ENCODE results near the gene PLEKHH2.

Gene PLEKHH2

GRCh38 chr2:43616967-43617680, 19.9 kb upstream of the PLEKHH2 start:
- Histone ChIP-seq H3K27me3 (ENCODE audit: insufficient read depth, poor library complexity, severe bottlenecking) (no peaks in the 10 kb centered on the region), H3K4me1 (ENCODE audit: insufficient read depth, poor library complexity, severe bottlenecking) (no peaks in the 10 kb centered on the region), H3K27ac (ENCODE audit: poor library complexity, severe bottlenecking) (no peak overlapping the region), H3K9me3 (ENCODE audit: severe bottlenecking) (no peaks in the 10 kb centered on the region), H3K4me3 (ENCODE audit: severe bottlenecking) (no peak overlapping the region), H3K36me3 (ENCODE audit: low read depth) (no peaks in the 10 kb centered on the region)
- TF ChIP-seq, protein P1, sequence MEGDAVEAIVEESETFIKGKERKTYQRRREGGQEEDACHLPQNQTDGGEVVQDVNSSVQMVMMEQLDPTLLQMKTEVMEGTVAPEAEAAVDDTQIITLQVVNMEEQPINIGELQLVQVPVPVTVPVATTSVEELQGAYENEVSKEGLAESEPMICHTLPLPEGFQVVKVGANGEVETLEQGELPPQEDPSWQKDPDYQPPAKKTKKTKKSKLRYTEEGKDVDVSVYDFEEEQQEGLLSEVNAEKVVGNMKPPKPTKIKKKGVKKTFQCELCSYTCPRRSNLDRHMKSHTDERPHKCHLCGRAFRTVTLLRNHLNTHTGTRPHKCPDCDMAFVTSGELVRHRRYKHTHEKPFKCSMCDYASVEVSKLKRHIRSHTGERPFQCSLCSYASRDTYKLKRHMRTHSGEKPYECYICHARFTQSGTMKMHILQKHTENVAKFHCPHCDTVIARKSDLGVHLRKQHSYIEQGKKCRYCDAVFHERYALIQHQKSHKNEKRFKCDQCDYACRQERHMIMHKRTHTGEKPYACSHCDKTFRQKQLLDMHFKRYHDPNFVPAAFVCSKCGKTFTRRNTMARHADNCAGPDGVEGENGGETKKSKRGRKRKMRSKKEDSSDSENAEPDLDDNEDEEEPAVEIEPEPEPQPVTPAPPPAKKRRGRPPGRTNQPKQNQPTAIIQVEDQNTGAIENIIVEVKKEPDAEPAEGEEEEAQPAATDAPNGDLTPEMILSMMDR (IDR thresholded peaks at IDR 0.05; ENCODE audit: poor library complexity, severe bottlenecking) = no peak
- DNase-seq (ENCODE audit: low spot score) = no peak
- no peak for ATAC-seq (ENCODE audit: low read depth)

GRCh38 chr2:43619511-43619910, 17.5 kb upstream of the PLEKHH2 start:
- TF ChIP-seq, protein P1 (IDR thresholded peaks at IDR 0.05; ENCODE audit: poor library complexity, severe bottlenecking) = no peak
- Histone ChIP-seq H3K27ac (ENCODE audit: poor library complexity, severe bottlenecking) (no peak overlapping the region), H3K27me3 (ENCODE audit: insufficient read depth, poor library complexity, severe bottlenecking) (no peaks in the 10 kb centered on the region), H3K4me3 (ENCODE audit: severe bottlenecking) (no peak overlapping the region), H3K9me3 (ENCODE audit: severe bottlenecking) (no peaks in the 10 kb centered on the region), H3K4me1 (ENCODE audit: insufficient read depth, poor library complexity, severe bottlenecking) (no peaks in the 10 kb centered on the region), H3K36me3 (ENCODE audit: low read depth) (no peaks in the 10 kb centered on the region)
- no peak for ATAC-seq (ENCODE audit: low read depth)
- DNase-seq (ENCODE audit: low spot score) = no peak

- ATAC-seq (ENCODE audit: low read depth) (no peak), DNase-seq (ENCODE audit: low spot score) (no peak)
- no peaks in the 10 kb centered on the region for H3K27me3 ChIP-seq (ENCODE audit: insufficient read depth, poor library complexity, severe bottlenecking)
- no peaks in the 10 kb centered on the region for H3K9me3 ChIP-seq (ENCODE audit: severe bottlenecking)
- TF ChIP-seq, protein P1 (IDR thresholded peaks at IDR 0.05; ENCODE audit: poor library complexity, severe bottlenecking) = no peak
- H3K27ac ChIP-seq (ENCODE audit: poor library complexity, severe bottlenecking) = no peak overlapping the region
- no peak overlapping the region for H3K4me3 ChIP-seq (ENCODE audit: severe bottlenecking)
- H3K4me1 ChIP-seq (ENCODE audit: insufficient read depth, poor library complexity, severe bottlenecking) = no peaks in the 10 kb centered on the region
- H3K36me3 ChIP-seq (ENCODE audit: low read depth) = no peaks in the 10 kb centered on the region
These were observed 14.1 kb upstream of the PLEKHH2 start for GRCh38 chr2:43622931-43623451.

GRCh38 chr2:43631618-43632317, 5.3 kb upstream of the PLEKHH2 start:
- TF ChIP-seq, protein P1 (IDR thresholded peaks at IDR 0.05; ENCODE audit: poor library complexity, severe bottlenecking) = no peak
- DNase-seq (ENCODE audit: low spot score) (no peak), ATAC-seq (ENCODE audit: low read depth) (no peak)
- Histone ChIP-seq H3K4me3 (ENCODE audit: severe bottlenecking) (no peak overlapping the region), H3K4me1 (ENCODE audit: insufficient read depth, poor library complexity, severe bottlenecking) (peaks cover 4% of the 10 kb centered on the region), H3K9me3 (ENCODE audit: severe bottlenecking) (no peaks in the 10 kb centered on the region), H3K36me3 (ENCODE audit: low read depth) (no peaks in the 10 kb centered on the region), H3K27ac (ENCODE audit: poor library complexity, severe bottlenecking) (no peak overlapping the region), H3K27me3 (ENCODE audit: insufficient read depth, poor library complexity, severe bottlenecking) (peaks cover 7% of the 10 kb centered on the region)
